Lower leg skin (tissue), 3 donors: ENCODE measurements around the gene TAF10.

ENCODE experiments used
- CTCF ChIP-seq, 3 donors: fragments of 450-650 bp; IDR thresholded peaks; one replicate each; pipeline ENCODE4 v1.5.1; 2016; ENCODE audit warnings: antibody characterized with exemption in 3 of 3, mild to moderate bottlenecking in 3 of 3, moderate library complexity in 2 of 3
- POLR2A ChIP-seq, 2 donors: fragments of 450-650 bp; IDR thresholded peaks; one replicate each; pipeline ENCODE4 v1.6.1; 2016 to 2017; ENCODE audit warnings: antibody characterized with exemption in 2 of 2, mild to moderate bottlenecking in 1 of 2, moderate library complexity in 1 of 2

- TF ChIP-seq CTCF (IDR thresholded peaks at IDR 0.05) (no peak), POLR2A (IDR thresholded peaks at IDR 0.05) (no peak)
Measured at GRCh38 chr11:6607190-6607795, 4.7 kb downstream of the TAF10 start.
